Nephron progenitor cell (in vitro differentiated cells): ENCODE results near the gene FOXC2.
A peak's percentile ranks its signal among the peaks of the same experiment; 100 is the strongest.

Source experiments
- DNase-seq: peaks from one replicate; pipeline ENCODE4 v3.0.0; 2021
- H3K27ac Mint-ChIP-seq: 2 replicates; pipeline ENCODE4 v1.8.0; 2021; ENCODE audit warnings: mild to moderate bottlenecking, moderate library complexity, mixed read lengths
- H3K27me3 Mint-ChIP-seq: 2 replicates; pipeline ENCODE4 v1.8.0; 2021; ENCODE audit warnings: mild to moderate bottlenecking, low read depth, mixed read lengths; ENCODE audit not compliant: poor library complexity
- H3K36me3 Mint-ChIP-seq: 2 replicates; pipeline ENCODE4 v1.8.0; 2021; ENCODE audit warnings: low read depth, mixed read lengths
- H3K4me1 Mint-ChIP-seq: 2 replicates; pipeline ENCODE4 v1.8.0; 2021; ENCODE audit warnings: mixed read lengths
- H3K4me3 Mint-ChIP-seq: 2 replicates; pipeline ENCODE4 v1.8.0; 2021; ENCODE audit warnings: mild to moderate bottlenecking, moderate library complexity, mixed read lengths
- H3K9me3 Mint-ChIP-seq: 2 replicates; pipeline ENCODE4 v1.8.0; 2021; ENCODE audit warnings: mild to moderate bottlenecking, moderate library complexity, mixed read lengths
- TF ChIP-seq, protein P1 (sequence below): fragments of 200-600 bp; sonication (generic); IDR thresholded peaks from 2 replicates; pipeline ENCODE4 v1.5.0; 2021; ENCODE audit warnings: antibody characterized with exemption

Gene FOXC2

DNA sequence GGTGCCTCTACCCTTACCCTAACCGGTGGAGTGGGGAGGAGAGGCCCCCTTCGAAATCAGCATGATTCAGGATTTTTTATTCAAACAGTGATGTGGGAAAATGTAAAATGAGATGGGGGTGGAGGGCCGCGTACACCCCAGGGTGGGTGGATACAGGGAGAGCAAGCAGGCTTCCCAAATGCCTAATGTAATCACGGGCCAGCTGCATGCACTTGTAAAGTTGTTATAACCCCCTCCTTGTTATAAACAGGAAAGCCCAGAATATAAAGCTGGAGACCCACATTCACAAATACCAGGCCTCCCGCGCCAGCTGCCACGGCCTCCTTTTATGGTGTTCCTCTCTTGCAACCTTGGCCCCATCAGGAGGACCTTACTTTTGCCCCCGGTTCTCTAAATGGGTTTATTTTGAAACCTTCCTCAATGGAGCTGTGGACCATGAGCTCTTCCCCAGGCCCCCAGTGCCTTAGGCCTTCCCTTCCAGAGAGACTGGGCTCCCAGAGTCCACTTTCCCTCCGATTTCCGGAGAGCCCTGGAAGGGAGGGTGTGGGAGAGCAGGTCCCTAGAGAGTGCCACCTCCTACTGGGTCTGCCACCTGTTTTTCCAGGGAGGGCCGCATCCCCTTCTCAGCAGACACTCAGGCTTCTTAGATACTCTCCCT is 10.8 kb downstream of the FOXC2 start:
- H3K27ac Mint-ChIP-seq, result peak overlapping the region; percentile 69
- no peak for DNase-seq
- peaks cover 91% of the 10 kb centered on the region for H3K4me1 Mint-ChIP-seq
- no peaks in the 10 kb centered on the region for H3K9me3 Mint-ChIP-seq
- TF ChIP-seq, protein P1, sequence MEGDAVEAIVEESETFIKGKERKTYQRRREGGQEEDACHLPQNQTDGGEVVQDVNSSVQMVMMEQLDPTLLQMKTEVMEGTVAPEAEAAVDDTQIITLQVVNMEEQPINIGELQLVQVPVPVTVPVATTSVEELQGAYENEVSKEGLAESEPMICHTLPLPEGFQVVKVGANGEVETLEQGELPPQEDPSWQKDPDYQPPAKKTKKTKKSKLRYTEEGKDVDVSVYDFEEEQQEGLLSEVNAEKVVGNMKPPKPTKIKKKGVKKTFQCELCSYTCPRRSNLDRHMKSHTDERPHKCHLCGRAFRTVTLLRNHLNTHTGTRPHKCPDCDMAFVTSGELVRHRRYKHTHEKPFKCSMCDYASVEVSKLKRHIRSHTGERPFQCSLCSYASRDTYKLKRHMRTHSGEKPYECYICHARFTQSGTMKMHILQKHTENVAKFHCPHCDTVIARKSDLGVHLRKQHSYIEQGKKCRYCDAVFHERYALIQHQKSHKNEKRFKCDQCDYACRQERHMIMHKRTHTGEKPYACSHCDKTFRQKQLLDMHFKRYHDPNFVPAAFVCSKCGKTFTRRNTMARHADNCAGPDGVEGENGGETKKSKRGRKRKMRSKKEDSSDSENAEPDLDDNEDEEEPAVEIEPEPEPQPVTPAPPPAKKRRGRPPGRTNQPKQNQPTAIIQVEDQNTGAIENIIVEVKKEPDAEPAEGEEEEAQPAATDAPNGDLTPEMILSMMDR, result no peak
- H3K4me3 Mint-ChIP-seq, result peak overlapping the region; percentile 96
- peaks cover 46% of the 10 kb centered on the region for H3K27me3 Mint-ChIP-seq
- H3K36me3 Mint-ChIP-seq, result peaks cover 22% of the 10 kb centered on the region

DNA sequence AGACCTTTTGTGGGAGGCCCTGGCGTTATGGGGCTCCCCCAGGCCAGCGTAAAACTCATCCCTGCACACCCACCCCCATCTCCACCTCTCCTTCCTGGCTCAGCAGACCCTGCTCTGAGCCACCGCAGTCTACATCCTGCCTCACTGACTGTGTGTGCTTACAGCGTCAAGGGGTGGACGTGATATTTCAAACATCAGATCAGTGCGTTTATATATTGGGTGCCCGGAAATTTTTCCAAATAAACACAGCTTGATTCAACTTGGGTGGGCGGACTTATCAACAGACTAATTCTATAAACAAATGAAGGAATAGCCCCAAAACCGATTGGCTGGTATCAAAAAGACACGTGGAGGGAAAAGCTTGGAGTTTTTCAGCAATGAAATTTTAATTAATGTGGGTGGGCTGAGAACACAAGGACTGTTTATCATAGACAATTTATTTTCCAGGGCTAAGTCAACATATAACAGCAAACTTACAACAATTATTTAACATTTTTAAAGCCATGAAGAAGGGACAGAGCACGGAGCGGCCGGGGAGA is 11.5 kb downstream of the FOXC2 start, which contains the start of gene FOXL1:
FOXL1 (plus strand) TSS at position 489 of the 539 bp plus-strand sequence. CDS start 175 bp downstream, outside the sequence.
- peak within 1 kb of the TSS; percentile 96 for H3K4me3 Mint-ChIP-seq
- peaks cover 15% of the 10 kb centered on the region for H3K36me3 Mint-ChIP-seq
- no peaks in the 10 kb centered on the region for H3K9me3 Mint-ChIP-seq
- TF ChIP-seq, protein P1, result no peak
- peaks cover 39% of the 10 kb centered on the region for H3K27me3 Mint-ChIP-seq
- H3K4me1 Mint-ChIP-seq, result peaks cover 84% of the 10 kb centered on the region
- DNase-seq, result no peak
- H3K27ac Mint-ChIP-seq, result peak within 1 kb of the TSS; percentile 21

DNA sequence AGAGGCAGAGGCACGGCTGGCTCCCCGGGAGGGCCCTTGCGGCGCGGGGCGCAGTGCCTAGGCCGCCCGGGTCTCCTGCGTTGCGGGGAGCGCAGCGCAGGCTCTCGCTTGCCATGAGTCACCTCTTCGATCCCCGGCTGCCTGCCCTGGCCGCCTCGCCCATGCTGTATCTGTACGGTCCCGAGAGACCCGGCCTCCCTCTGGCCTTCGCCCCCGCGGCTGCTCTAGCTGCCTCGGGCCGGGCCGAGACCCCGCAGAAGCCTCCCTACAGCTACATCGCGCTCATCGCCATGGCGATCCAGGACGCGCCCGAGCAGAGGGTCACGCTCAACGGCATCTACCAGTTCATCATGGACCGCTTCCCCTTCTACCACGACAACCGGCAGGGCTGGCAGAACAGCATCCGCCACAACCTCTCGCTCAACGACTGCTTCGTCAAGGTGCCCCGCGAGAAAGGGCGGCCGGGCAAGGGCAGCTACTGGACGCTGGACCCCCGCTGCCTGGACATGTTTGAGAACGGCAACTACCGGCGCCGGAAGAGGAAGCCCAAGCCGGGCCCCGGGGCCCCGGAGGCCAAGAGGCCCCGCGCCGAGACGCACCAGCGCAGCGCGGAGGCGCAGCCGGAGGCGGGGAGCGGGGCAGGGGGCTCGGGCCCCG is 12.1 kb downstream of the FOXC2 start:
- TF ChIP-seq, protein P1, result no peak
- Mint-ChIP-seq H3K27me3 (peaks cover 39% of the 10 kb centered on the region), H3K9me3 (no peaks in the 10 kb centered on the region), H3K27ac (no peak overlapping the region), H3K4me1 (peaks cover 78% of the 10 kb centered on the region), H3K4me3 (peak overlapping the region; percentile 96), H3K36me3 (peaks cover 17% of the 10 kb centered on the region)
- peak; percentile 58 for DNase-seq

DNA sequence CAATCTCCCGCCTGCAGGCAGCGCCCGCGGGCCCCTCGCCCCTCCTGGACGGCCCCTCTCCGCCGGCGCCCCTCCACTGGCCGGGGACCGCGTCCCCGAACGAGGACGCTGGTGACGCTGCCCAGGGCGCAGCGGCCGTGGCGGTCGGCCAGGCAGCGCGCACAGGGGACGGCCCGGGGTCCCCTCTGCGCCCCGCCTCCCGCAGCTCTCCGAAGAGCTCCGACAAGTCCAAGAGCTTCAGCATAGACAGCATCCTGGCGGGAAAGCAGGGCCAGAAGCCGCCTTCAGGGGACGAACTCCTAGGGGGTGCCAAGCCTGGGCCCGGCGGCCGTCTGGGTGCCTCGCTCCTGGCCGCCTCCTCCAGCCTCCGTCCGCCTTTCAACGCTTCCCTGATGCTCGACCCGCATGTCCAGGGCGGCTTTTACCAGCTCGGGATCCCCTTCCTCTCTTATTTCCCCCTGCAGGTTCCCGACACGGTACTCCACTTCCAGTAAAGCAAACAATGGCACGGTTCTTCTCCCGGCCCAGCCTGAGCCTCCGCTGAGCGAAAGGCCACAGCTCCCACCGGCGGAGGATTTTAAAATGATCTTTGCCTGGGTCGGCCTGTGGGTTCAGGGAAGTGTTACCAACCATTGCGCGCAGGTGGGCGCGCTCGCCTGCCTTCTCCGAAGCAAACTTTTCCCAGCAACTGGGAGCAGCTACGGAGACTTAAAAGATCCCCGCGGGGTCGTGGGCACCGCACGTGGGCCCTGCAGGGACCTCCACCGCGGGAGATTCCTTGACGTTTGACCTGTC is 12.8 kb downstream of the FOXC2 start:
- H3K9me3 Mint-ChIP-seq, result no peaks in the 10 kb centered on the region
- TF ChIP-seq, protein P1, result no peak
- H3K4me1 Mint-ChIP-seq, result peaks cover 71% of the 10 kb centered on the region
- DNase-seq, result peak; percentile 45
- peak overlapping the region; percentile 88 for H3K4me3 Mint-ChIP-seq
- peaks cover 16% of the 10 kb centered on the region for H3K36me3 Mint-ChIP-seq
- no peak overlapping the region for H3K27ac Mint-ChIP-seq
- peaks cover 34% of the 10 kb centered on the region for H3K27me3 Mint-ChIP-seq

DNA sequence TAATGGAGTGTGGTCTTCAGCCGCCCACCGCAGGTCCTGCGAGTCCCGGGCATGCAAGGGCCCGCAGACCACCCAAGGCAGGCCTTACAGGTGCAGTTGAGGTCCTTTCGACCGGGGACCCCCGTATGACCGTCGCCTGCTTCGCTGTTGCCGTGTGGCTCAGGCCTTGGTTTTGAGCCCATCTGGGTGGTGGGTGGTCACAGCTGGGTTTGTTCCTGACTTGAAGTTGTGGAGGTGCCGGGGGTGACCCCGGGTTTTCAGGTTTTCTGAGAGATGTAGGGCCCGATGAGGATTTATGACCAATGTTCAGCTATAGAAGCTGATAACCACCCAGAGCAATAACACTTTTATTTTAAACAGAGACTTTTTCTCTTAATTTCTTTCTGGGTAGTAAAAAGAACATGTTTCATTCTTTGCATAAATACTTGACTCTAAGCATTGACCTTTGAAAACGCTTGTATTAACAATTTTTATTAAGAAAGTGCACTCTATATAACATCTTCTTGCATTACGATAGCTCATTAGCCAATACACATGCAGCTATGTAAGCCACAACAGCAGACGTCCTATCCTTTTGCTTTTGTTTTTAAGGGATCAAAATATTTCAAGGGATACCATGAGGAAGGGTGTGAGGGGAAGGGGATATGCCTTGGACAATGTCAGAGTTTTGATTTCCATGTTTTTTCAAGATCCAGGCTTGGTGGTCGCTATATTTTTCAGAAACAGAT is 13.6 kb downstream of the FOXC2 start:
- H3K4me3 Mint-ChIP-seq, result peak overlapping the region; percentile 88
- H3K36me3 Mint-ChIP-seq, result peaks cover 13% of the 10 kb centered on the region
- peaks cover 27% of the 10 kb centered on the region for H3K27me3 Mint-ChIP-seq
- H3K9me3 Mint-ChIP-seq, result no peaks in the 10 kb centered on the region
- no peak overlapping the region for H3K27ac Mint-ChIP-seq
- H3K4me1 Mint-ChIP-seq, result peaks cover 63% of the 10 kb centered on the region
- DNase-seq, result no peak
- TF ChIP-seq, protein P1, result no peak
